ENCODE measurements around the gene SLC43A3. TPM values are rescaled to one million over a fixed set of nuclear protein-coding genes. Genes with fewer than 3 reads are reported as not detected.

Gene SLC43A3
- total RNA-seq, 1 donor from 2014 or later: 211 TPM

GRCh38 chr11:57410287-57410686 lies 16.6 kb downstream of the SLC43A3 start:
- H3K27me3 ChIP-seq: no peaks in the 10 kb centered on the region
- no peak for DNase-seq (ENCODE audit: low spot score in 2 of 2)

GRCh38 chr11:57409321-57410100 lies 17.4 kb downstream of the SLC43A3 start:
- Histone ChIP-seq H3K36me3 (peaks cover 60 to 80% of the 10 kb centered on the region in 2 donors), H3K4me3 (no peak overlapping the region), H3K27ac (no peak overlapping the region), H3K4me1 (peaks cover 0 to 3% of the 10 kb centered on the region in 2 donors), H3K27me3 (no peaks in the 10 kb centered on the region), H3K9me3 (no peaks in the 10 kb centered on the region)
- intact Hi-C loops (cut with DNase I): no loop called here
- no peak for DNase-seq (ENCODE audit: low spot score in 2 of 2)
- TF ChIP-seq CTCF (IDR thresholded peaks at IDR 0.05): no peak

More at GRCh38 chr11:57410287-57410686, 16.6 kb downstream of the SLC43A3 start:
- H3K4me1 ChIP-seq: peaks cover 0 to 3% of the 10 kb centered on the region in 2 donors
- no peaks in the 10 kb centered on the region for H3K9me3 ChIP-seq
- intact Hi-C loops (cut with DNase I): no loop called here
- no peak overlapping the region for H3K27ac ChIP-seq
- no peak for TF ChIP-seq CTCF (IDR thresholded peaks at IDR 0.05)
- peaks cover 67 to 88% of the 10 kb centered on the region in 2 donors for H3K36me3 ChIP-seq
- H3K4me3 ChIP-seq: no peak overlapping the region

- intact Hi-C loops (cut with DNase I): no loop called here
- no peak for TF ChIP-seq CTCF (IDR thresholded peaks at IDR 0.05)
- peaks cover 52 to 73% of the 10 kb centered on the region in 2 donors for H3K36me3 ChIP-seq
These were observed 18.1 kb downstream of the SLC43A3 start for GRCh38 chr11:57408771-57409170.

GRCh38 chr11:57407941-57408475 lies 18.9 kb downstream of the SLC43A3 start:
- H3K4me3 ChIP-seq: no peak overlapping the region
- peaks cover 45 to 65% of the 10 kb centered on the region in 2 donors for H3K36me3 ChIP-seq
- no peak for TF ChIP-seq CTCF (IDR thresholded peaks at IDR 0.05)
- DNase-seq (ENCODE audit: low spot score in 2 of 2): no peak
- H3K27me3 ChIP-seq: no peaks in the 10 kb centered on the region
- intact Hi-C loops (cut with DNase I): no loop called here
- peaks cover 0 to 3% of the 10 kb centered on the region in 2 donors for H3K4me1 ChIP-seq
- H3K9me3 ChIP-seq: no peaks in the 10 kb centered on the region
- H3K27ac ChIP-seq: no peak overlapping the region

More at GRCh38 chr11:57408771-57409170, 18.1 kb downstream of the SLC43A3 start:
- Histone ChIP-seq H3K27me3 (no peaks in the 10 kb centered on the region), H3K4me1 (peaks cover 0 to 3% of the 10 kb centered on the region in 2 donors), H3K9me3 (no peaks in the 10 kb centered on the region), H3K4me3 (no peak overlapping the region), H3K27ac (no peak overlapping the region)
- no peak for DNase-seq (ENCODE audit: low spot score in 2 of 2)

GRCh38 chr11:57407010-57407920 lies 19.7 kb downstream of the SLC43A3 start:
- Histone ChIP-seq H3K4me3 (no peak overlapping the region), H3K36me3 (peaks cover 42 to 58% of the 10 kb centered on the region in 2 donors), H3K9me3 (no peaks in the 10 kb centered on the region), H3K4me1 (peaks cover 0 to 3% of the 10 kb centered on the region in 2 donors), H3K27me3 (no peaks in the 10 kb centered on the region), H3K27ac (peak overlapping the region in 1 of 2 donors; percentile 11)
- intact Hi-C loops (cut with DNase I): no loop called here
- TF ChIP-seq CTCF (IDR thresholded peaks at IDR 0.05): no peak
- no peak for DNase-seq (ENCODE audit: low spot score in 2 of 2)
